K562 (cell line): ENCODE data around the gene ZBTB9. TPM values are rescaled to one million over a fixed set of nuclear protein-coding genes. Genes with fewer than 3 reads are reported as not detected.

Experiments
- ATF7 ChIP-seq: fragments of 450-650 bp; IDR thresholded peaks from 2 replicates; pipeline ENCODE4 v1.7.1; 2014; ENCODE audit warnings: mild to moderate bottlenecking, moderate library complexity
- BRF2 ChIP-seq: IDR thresholded peaks from 3 replicates; pipeline ENCODE4 v1.6.1; 2011; ENCODE audit warnings: borderline replicate concordance, mild to moderate bottlenecking; ENCODE audit not compliant: insufficient read length, insufficient read depth
- CBFB ChIP-seq: sonication (generic); formaldehyde crosslinking; IDR thresholded peaks from 2 replicates; pipeline ENCODE4 v1.4.0; 2020; ENCODE audit warnings: mild to moderate bottlenecking, missing genetic modification reagents
- ELF1 ChIP-seq: fragments of 200-800 bp; sonication (Bioruptor generic); IDR thresholded peaks from 2 replicates; pipeline ENCODE4 v1.6.1; 2016; ENCODE audit warnings: missing genetic modification characterization, missing compliant biosample characterization
- EP400 ChIP-seq: fragments of 450-650 bp; IDR thresholded peaks from 2 replicates; pipeline ENCODE4 v1.6.1; 2017; ENCODE audit warnings: antibody characterized with exemption, mild to moderate bottlenecking, moderate library complexity
- FUS ChIP-seq: fragments of 200-400 bp; formaldehyde crosslinking; optimal IDR thresholded peaks from 2 replicates; pipeline ENCODE3; 2017; ENCODE audit warnings: low read depth, low read length
- HDAC3 ChIP-seq: fragments of 450-650 bp; IDR thresholded peaks from 2 replicates; pipeline ENCODE4 v1.6.1; 2018; ENCODE audit warnings: borderline replicate concordance, mild to moderate bottlenecking, moderate library complexity; ENCODE audit not compliant: partially characterized antibody
- PBX2 ChIP-seq, 2 experiments: IDR thresholded peaks in 1 of 2; conservative IDR thresholded peaks in 1 of 2; 2 replicates each; pipeline ENCODE4 v1.6.1; 2016; ENCODE audit warnings: low read depth in 2 of 2, mild to moderate bottlenecking in 1 of 2, missing compliant biosample characterization in 1 of 2, missing genetic modification characterization in 1 of 2, moderate library complexity in 1 of 2
- SMAD2 ChIP-seq: fragments of 150-350 bp; IDR thresholded peaks from 2 replicates; pipeline ENCODE4 v1.6.1; 2014; ENCODE audit warnings: low read depth, mild to moderate bottlenecking, low read length
- SOX6 ChIP-seq: fragments of 450-650 bp; IDR thresholded peaks from 2 replicates; pipeline ENCODE4 v1.6.1; 2014; ENCODE audit warnings: mild to moderate bottlenecking
- UBTF ChIP-seq, 2 experiments: IDR thresholded peaks; 2 replicates each; pipeline ENCODE4 v1.6.1; 2012; ENCODE audit warnings: improper control_type of control experiment in 2 of 2, low read depth in 2 of 2, low read length in 2 of 2, borderline replicate concordance in 1 of 2
- USF2 ChIP-seq: sonication (generic); formaldehyde crosslinking; IDR thresholded peaks from 2 replicates; pipeline ENCODE4 v1.5.0; 2020; ENCODE audit warnings: missing genetic modification reagents
- ZNF12 ChIP-seq: sonication (generic); formaldehyde crosslinking; IDR thresholded peaks from 2 replicates; pipeline ENCODE4 v1.4.0; 2020; ENCODE audit warnings: mild to moderate bottlenecking, missing genetic modification reagents
- ZNF134 ChIP-seq: fragments of 250-450 bp; sonication (Bioruptor Pico); conservative IDR thresholded peaks from 2 replicates; pipeline ENCODE4 v1.4.0; 2020
- ZNF785 ChIP-seq: fragments of 250-450 bp; sonication (Bioruptor Pico); IDR thresholded peaks from 2 replicates; pipeline ENCODE4 v1.4.0; 2020; ENCODE audit warnings: mild to moderate bottlenecking
- polyA plus RNA-seq, 8 experiments: library from polyadenylated mRNA; depleted of rRNA in 4 of 8; stranded (reverse) in 5 of 8; unstranded in 3 of 8; fragments of >200 nt; fragmentation: Nextera tagmentation in 2 of 8; fragmentation: Illumina TruSeq in 1 of 8; extraction: Ambion mirVana in 2 of 8; extraction: Trizol in 1 of 8; gene quantifications; 2 replicates each; pipeline versions ENCODE4 v1.2.1 to v1.2.3, GENCODE V29; 2011 to 2014; ENCODE audit warnings: inconsistent platforms in 1 of 8, missing spikeins in 1 of 8
- total RNA-seq, 7 experiments: library from RNA; depleted of rRNA in 6 of 7; stranded (reverse); fragments of >200 nt in 6 of 7; fragmentation: Illumina TruSeq in 2 of 7; extraction: Trizol in 2 of 7; gene quantifications; 2 replicates each; pipeline versions ENCODE4 v1.2.1 to v1.2.3, GENCODE V29; 2011 to 2021; ENCODE audit warnings: low replicate concordance in 1 of 7

The ZBTB9 gene
- total and polyA plus RNA-seq, 9 of the 15 experiments (the other 6 are each of a cell fraction or from before 2014, with no cell fraction given), result 1.9 to 19.5 (median 10.4) TPM

GRCh38 chr6:33420491-33421343 lies 33.7 kb upstream of the ZBTB9 start (continued):
- TF ChIP-seq PBX2 (CRISPR knock-in tag; IDR thresholded peaks at IDR 0.05; ENCODE audit: low read depth) (no peak), PBX2 (tag; conservative IDR thresholded peaks at IDR 0.05; ENCODE audit: low read depth) (0 out of 2 replicates have a peak, but pooled peaks have one; percentile 31), EP400 (peak; percentile 32; the same call in 1 of the 2 replicates), ELF1 (tag) (no peak), CBFB (no peak), ZNF12 (CRISPR knock-in tag) (no peak), USF2 (CRISPR knock-in tag) (no peak), ATF7 (no peak), BRF2 (no peak), ZNF785 (CRISPR knock-in tag) (no peak), SMAD2 (no peak), SOX6 (no peak), ZNF134 (CRISPR knock-in tag) (no peak), UBTF (IDR thresholded peaks at IDR 0.05; ENCODE audit: borderline replicate concordance in 1 of 2, low read depth in 2 of 2, low read length in 2 of 2) (peak in 1 of 2 experiments; percentile 69; a peak in 1 of 4 replicates), FUS (no peak), HDAC3 (no peak)
